Gastroesophageal sphincter (tissue), 4 donors: ENCODE measurements around the gene IL19. TPM values are rescaled to one million over a fixed set of nuclear protein-coding genes. Genes with fewer than 3 reads are reported as not detected.

Source experiments
- ATAC-seq: fragments of 150-250 bp; one replicate; pipeline ENCODE4 v1.9.1; 2016; ENCODE audit warnings: mild to moderate bottlenecking, moderate library complexity
- H3K27ac ChIP-seq, 4 donors: fragments of 200-600 bp; sonication (generic) in 3 of 4; 1 replicate in 3 of 4; 2 replicates in 1 of 4; pipeline ENCODE4 v1.5.1; 2016 to 2019
- H3K27me3 ChIP-seq: fragments of 200-600 bp; sonication (generic); one replicate; pipeline ENCODE4 v1.5.1; 2019
- H3K36me3 ChIP-seq, 2 donors: fragments of 200-600 bp; sonication (generic); one replicate each; pipeline ENCODE4 v1.5.1; 2019; ENCODE audit warnings: control low read depth in 1 of 2
- H3K4me1 ChIP-seq, 3 donors: fragments of 200-600 bp; sonication (generic); 1 replicate in 2 of 3; 2 replicates in 1 of 3; pipeline ENCODE4 v1.5.1; 2016 to 2019; ENCODE audit warnings: control low read depth in 2 of 3
- H3K4me3 ChIP-seq, 2 donors: fragments of 200-600 bp; sonication (generic); one replicate each; pipeline ENCODE4 v1.5.1; 2019; ENCODE audit warnings: mild to moderate bottlenecking in 1 of 2, moderate library complexity in 1 of 2
- H3K9me3 ChIP-seq, 3 donors: fragments of 200-600 bp; sonication (generic); one replicate each; pipeline ENCODE4 v1.5.1; 2017 to 2019; ENCODE audit warnings: control low read depth in 2 of 3
- EP300 ChIP-seq: sonication (generic); formaldehyde crosslinking; IDR thresholded peaks from one replicate; pipeline ENCODE4 v1.6.1; 2017; ENCODE audit warnings: antibody characterized with exemption, mild to moderate bottlenecking
- POLR2A ChIP-seq, 2 donors: fragments of 450-650 bp; IDR thresholded peaks; one replicate each; pipeline ENCODE4 v1.6.1; 2017; ENCODE audit warnings: antibody characterized with exemption in 2 of 2, mild to moderate bottlenecking in 2 of 2, moderate library complexity in 1 of 2
- POLR2AphosphoS5 ChIP-seq: sonication (generic); formaldehyde crosslinking; IDR thresholded peaks from one replicate; pipeline ENCODE4 v1.6.1; 2017; ENCODE audit warnings: antibody characterized with exemption
- WGBS, 2 donors: methylation state at CpG; one replicate each; pipeline ENCODE4 v1.1.5; 2018; ENCODE audit warnings: low coverage in 1 of 2; 5-methylcytosine and 5-hydroxymethylcytosine counted together
- total RNA-seq, 4 donors: library from RNA; depleted of rRNA; stranded (reverse); fragments of >200 nt; gene quantifications; one replicate each; pipeline ENCODE4 v1.1.0, GENCODE V29; 2016
- TF ChIP-seq, protein P1 (sequence below), 4 experiments: fragments of 200-600 bp in 2 of 4; fragments of 450-650 bp in 2 of 4; sonication (generic) in 1 of 4; IDR thresholded peaks; one replicate each; pipeline ENCODE4 v1.5.1; 2017 to 2019; ENCODE audit warnings: antibody characterized with exemption in 4 of 4, mild to moderate bottlenecking in 2 of 4, moderate library complexity in 2 of 4

IL19 gene
- total RNA-seq, 4 donors from 2014 or later, result 0.27 TPM; not detected in 3

DNA sequence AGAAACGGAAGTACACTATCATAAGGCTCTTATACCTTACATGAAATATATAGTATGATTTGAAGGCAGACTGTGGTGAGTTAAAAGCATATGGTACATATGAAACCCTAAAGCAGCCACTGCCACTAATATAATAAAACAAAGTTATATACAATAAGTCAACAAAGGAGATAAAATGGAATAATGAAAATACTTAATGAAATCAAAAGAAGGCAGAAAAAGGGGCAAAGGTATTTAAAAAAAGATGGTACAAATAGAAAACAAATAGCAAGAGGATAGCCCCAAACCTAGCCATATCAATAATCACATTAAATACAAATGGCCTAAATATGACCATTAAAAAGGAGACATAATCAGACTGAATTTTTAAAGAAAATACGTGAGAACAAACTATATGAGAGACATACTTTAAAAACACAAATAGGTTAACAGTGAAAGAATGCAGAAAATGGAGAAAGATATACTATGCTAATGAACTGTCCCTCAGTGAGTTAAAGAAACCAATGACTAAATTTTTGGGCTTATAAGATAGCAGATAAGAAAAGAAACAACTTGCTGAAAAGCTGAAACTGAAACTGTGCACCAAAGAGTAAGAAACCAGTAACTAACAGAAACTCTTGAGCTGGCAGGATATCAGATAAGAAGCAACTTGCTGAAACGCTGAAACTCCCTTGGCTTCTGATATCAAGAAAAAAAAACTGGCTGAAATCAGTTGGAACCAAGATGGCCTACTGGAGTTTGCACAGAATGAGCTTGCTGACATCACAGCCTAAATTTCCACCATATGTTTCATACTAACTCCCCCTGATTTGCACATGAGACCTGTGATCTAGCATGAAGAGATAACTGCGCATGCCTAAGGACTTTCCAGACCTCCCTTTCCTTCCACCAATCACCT is 46.1 kb downstream of the IL19 start:
- WGBS, 2 donors, result 67 to 76% methylated on average over 3 to 4 of the region's 4 CpGs
- H3K27me3 ChIP-seq, result no peaks in the 10 kb centered on the region
- peaks cover 0 to 10% (median 0%) of the 10 kb centered on the region in 3 donors for H3K9me3 ChIP-seq
- no peaks in the 10 kb centered on the region for H3K4me1 ChIP-seq
- ATAC-seq, result no peak
- H3K4me3 ChIP-seq, result no peak overlapping the region
- no peak overlapping the region for H3K27ac ChIP-seq
- no peak for TF ChIP-seq POLR2AphosphoS5
- H3K36me3 ChIP-seq, result no peaks in the 10 kb centered on the region

GRCh38 chr1:206821493-206821892 is 50.9 kb downstream of the IL19 start:
- no peak for ATAC-seq
- 55 to 71% methylated on average over 2 to 3 of the region's 4 CpGs for WGBS, 2 donors
- no peaks in the 10 kb centered on the region for H3K36me3 ChIP-seq
- H3K9me3 ChIP-seq, result no peaks in the 10 kb centered on the region
- no peak overlapping the region for H3K27ac ChIP-seq
- H3K27me3 ChIP-seq, result no peaks in the 10 kb centered on the region
- peaks cover 0 to 11% (median 0%) of the 10 kb centered on the region in 3 donors for H3K4me1 ChIP-seq
- no peak overlapping the region for H3K4me3 ChIP-seq
- TF ChIP-seq, protein P1, sequence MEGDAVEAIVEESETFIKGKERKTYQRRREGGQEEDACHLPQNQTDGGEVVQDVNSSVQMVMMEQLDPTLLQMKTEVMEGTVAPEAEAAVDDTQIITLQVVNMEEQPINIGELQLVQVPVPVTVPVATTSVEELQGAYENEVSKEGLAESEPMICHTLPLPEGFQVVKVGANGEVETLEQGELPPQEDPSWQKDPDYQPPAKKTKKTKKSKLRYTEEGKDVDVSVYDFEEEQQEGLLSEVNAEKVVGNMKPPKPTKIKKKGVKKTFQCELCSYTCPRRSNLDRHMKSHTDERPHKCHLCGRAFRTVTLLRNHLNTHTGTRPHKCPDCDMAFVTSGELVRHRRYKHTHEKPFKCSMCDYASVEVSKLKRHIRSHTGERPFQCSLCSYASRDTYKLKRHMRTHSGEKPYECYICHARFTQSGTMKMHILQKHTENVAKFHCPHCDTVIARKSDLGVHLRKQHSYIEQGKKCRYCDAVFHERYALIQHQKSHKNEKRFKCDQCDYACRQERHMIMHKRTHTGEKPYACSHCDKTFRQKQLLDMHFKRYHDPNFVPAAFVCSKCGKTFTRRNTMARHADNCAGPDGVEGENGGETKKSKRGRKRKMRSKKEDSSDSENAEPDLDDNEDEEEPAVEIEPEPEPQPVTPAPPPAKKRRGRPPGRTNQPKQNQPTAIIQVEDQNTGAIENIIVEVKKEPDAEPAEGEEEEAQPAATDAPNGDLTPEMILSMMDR (IDR thresholded peaks at IDR 0.05), result no peak
- TF ChIP-seq EP300, result no peak
- TF ChIP-seq POLR2AphosphoS5, result no peak
- TF ChIP-seq POLR2A (IDR thresholded peaks at IDR 0.05), result no peak

DNA sequence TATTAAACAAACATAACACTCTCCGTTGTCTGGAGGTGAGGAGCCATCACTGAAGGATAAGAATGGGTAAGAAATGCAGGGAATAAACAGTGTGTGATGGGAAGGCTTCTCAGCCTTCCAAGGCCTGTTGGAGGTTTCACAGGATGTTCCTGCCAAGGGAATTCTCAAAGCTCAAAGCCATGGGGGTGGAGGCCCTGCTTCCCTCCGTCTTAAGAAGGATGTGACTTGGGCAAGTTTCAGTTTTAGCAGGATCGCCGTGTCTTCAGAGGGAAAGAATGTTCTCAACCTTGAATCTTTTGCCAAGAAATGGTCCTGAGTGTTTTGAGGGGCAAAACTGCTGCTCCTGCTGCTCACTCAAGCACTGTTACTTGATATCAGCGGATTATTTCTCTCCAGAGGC is 53.2 kb downstream of the IL19 start:
- Histone ChIP-seq H3K27ac (peak overlapping the region in 3 of 4 donors; percentile 51 to 64 (median 53)), H3K9me3 (no peaks in the 10 kb centered on the region), H3K4me1 (peaks cover 0 to 11% (median 0%) of the 10 kb centered on the region in 3 donors), H3K4me3 (no peak overlapping the region), H3K27me3 (no peaks in the 10 kb centered on the region), H3K36me3 (no peaks in the 10 kb centered on the region)
- peak; percentile 77 for ATAC-seq
- WGBS, 2 donors, result 0 to 18% methylated on average over 1 to 5 of the region's 5 CpGs
- TF ChIP-seq POLR2A (IDR thresholded peaks at IDR 0.05) (no peak), POLR2AphosphoS5 (peak; percentile 30)

DNA sequence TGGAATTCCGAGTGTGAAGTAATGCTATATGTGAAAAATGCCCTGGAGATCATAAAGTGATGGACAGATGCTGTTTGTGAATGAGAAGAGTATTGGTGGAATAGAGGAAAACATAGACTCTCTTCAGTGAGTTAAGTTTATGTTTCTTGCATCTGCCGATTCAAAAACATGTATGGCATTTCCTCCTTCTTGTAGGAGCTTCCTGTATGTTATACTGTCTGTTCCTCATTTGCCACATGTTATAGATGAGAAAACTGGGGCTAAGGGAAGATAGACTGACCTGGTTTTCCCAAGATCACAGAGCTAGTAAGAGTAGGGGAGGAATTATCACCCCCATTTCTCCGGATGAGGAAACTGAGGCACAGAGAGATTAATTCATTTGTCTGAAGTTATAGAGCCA is 53.8 kb downstream of the IL19 start:
- no peaks in the 10 kb centered on the region for H3K36me3 ChIP-seq
- H3K4me3 ChIP-seq, result no peak overlapping the region
- WGBS, 2 donors, result 43 to 66% methylated on average over 2 to 3 of the region's 3 CpGs
- H3K9me3 ChIP-seq, result no peaks in the 10 kb centered on the region
- peaks cover 0 to 11% (median 0%) of the 10 kb centered on the region in 3 donors for H3K4me1 ChIP-seq
- H3K27ac ChIP-seq, result peak overlapping the region in 2 of 4 donors; percentile 53 to 64
- H3K27me3 ChIP-seq, result peaks cover 3% of the 10 kb centered on the region
- no peak for ATAC-seq
- TF ChIP-seq, protein P1 (IDR thresholded peaks at IDR 0.05), result no peak
- no peak for TF ChIP-seq POLR2AphosphoS5
- TF ChIP-seq EP300, result no peak
- TF ChIP-seq POLR2A (IDR thresholded peaks at IDR 0.05), result no peak

GRCh38 chr1:206826394-206826793 is 55.8 kb downstream of the IL19 start:
- Histone ChIP-seq H3K27ac (no peak overlapping the region), H3K36me3 (no peaks in the 10 kb centered on the region), H3K4me3 (no peak overlapping the region), H3K27me3 (peaks cover 9% of the 10 kb centered on the region), H3K4me1 (peaks cover 0 to 11% (median 0%) of the 10 kb centered on the region in 3 donors), H3K9me3 (no peaks in the 10 kb centered on the region)
- no peak for ATAC-seq
- WGBS, 2 donors, result 30 to 72% methylated on average over 2 to 3 of the region's 4 CpGs
- no peak for TF ChIP-seq POLR2A (IDR thresholded peaks at IDR 0.05)
- TF ChIP-seq POLR2AphosphoS5, result no peak
- TF ChIP-seq, protein P1 (IDR thresholded peaks at IDR 0.05), result no peak
- no peak for TF ChIP-seq EP300

DNA sequence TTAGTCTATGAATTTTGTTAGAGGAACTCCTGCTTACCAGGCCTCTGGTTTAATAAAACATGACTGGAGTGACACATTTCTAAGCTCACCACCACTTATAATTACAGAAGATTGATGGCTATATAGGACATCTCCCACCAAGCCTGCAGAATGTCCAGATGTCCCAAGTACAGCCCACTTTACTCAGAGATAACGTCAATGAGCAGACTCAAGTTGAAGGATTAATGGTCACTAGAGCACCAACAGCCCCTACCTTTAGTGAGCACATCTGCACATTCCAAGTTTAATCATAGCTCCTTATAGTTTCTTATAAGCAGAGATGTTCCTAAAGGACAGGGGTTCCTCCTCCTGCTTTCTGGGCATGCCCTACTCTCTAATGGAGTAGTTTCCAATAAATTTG is 57.5 kb downstream of the IL19 start:
- H3K27ac ChIP-seq, result no peak overlapping the region
- H3K4me1 ChIP-seq, result peaks cover 0 to 11% (median 0%) of the 10 kb centered on the region in 3 donors
- H3K9me3 ChIP-seq, result no peaks in the 10 kb centered on the region
- no peaks in the 10 kb centered on the region for H3K36me3 ChIP-seq
- TF ChIP-seq EP300 (no peak), POLR2A (IDR thresholded peaks at IDR 0.05) (no peak), POLR2AphosphoS5 (no peak)
- TF ChIP-seq, protein P1 (IDR thresholded peaks at IDR 0.05), result no peak
- ATAC-seq, result no peak
- 100% methylated on average over 1 of the region's 1 CpG; no CpG with 5 or more reads in 1 of the 2 donors for WGBS, 2 donors
- peaks cover 9% of the 10 kb centered on the region for H3K27me3 ChIP-seq
- H3K4me3 ChIP-seq, result no peak overlapping the region
